NCI-H446 (cell line): ENCODE data around the gene MSH5.

ENCODE experiments used
- DNase-seq, 2 experiments: peaks; one replicate each; lab custom pipeline; 2025; lab: John Stamatoyannopoulos, UW

Gene MSH5

DNA sequence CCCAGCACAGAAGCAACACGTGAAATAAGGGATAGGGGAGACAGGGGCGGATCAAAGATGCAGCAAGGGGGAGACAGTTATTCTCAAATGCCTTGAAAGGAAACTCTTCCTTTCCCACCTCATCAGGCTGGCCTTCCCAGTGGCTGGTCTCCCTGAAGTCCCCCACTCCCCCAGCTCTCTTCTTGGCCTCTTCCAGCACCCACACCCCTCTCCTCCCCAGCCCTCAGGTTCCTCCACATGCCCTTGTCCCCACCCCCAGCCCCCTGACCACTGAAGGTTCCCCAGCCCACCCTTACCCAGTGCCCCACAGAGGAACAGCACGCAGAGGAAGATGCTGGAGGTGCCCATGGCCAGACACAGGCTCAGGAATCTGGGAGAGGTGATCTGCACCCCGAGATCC is 26.3 kb upstream of the MSH5 start:
- DNase-seq = no peak

DNA sequence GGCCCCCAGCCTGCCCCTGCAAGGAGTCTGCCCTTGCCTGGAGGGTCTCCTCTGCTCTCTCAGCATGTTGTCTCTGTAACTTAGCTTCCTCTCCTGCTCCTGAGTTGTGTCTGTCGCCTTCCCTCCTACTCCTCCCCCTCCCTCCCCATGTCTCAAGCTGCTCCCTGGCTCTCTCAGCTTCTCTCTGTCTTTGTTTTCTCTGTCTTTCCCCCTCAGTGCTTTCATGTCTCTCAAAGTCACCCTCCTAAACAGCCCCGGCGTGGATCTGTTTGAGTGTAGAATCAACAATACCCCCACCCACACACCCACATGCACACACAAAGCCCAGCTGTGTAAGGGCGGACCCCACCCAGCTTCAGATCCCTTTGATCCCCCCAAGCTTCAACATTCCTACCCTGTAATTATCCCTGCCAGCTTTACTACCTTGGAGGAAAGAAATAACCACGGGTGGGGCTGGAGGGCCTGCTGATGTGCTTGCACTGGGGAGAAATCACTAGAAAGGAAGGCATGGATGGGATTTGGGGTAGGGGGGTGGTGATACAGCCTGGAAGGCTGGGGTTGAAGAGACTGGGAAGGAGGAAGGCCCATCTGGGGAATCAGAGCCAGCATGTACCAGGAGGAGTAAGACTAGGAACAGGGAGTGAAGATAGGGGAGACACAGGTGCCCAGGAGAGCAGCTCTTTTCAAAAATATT is 25.7 kb upstream of the MSH5 start:
- DNase-seq = no peak

DNA sequence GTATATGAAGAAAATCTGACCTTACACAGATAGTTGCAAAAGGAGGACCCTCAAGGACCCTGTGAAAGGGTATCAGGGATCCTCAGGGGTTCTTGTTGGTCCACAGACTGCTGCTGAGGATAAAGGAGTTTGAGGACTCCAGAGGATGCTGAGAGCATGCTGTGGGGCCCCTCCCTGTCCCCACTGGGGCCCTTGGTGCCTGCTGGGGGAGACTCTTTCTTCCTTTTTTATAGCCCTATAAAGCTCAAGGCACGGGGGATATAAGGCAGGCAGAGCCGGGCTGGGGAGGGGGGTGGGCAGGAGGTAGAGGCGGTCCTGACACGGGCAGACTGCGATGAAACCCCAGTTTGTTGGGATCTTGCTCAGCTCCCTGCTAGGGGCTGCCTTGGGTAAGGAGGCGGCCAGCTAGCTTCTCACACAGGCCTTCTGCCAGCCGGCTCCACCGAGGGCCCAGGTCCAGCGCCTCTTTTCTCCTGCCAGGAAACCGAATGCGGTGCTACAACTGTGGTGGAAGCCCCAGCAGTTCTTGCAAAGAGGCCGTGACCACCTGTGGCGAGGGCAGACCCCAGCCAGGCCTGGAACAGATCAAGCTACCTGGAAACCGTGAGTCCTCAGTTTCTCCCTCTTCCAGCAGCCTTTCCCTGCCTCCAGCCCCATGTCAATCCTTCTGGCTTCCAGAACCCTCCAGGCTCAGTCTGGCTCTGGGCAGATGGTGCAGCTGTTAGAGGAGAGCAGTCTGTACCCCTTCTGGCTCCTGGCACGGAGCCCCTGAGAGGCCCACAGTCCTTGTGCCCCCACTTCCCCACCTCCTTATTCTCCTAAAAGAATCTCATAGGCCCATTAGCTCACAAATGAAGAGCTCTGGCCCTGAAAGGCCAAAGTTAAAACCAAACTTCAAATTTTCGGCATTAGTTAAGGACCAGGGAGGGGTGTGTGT is 24.5 kb upstream of the MSH5 start, which contains the start of gene LY6G6D:
Gene LY6G6D (plus strand): TSS at position 327 of the 937 bp plus-strand sequence. CDS start 8 bp downstream, at position 335.
- peak in 1 of 2 experiments; percentile 60 for DNase-seq

DNA sequence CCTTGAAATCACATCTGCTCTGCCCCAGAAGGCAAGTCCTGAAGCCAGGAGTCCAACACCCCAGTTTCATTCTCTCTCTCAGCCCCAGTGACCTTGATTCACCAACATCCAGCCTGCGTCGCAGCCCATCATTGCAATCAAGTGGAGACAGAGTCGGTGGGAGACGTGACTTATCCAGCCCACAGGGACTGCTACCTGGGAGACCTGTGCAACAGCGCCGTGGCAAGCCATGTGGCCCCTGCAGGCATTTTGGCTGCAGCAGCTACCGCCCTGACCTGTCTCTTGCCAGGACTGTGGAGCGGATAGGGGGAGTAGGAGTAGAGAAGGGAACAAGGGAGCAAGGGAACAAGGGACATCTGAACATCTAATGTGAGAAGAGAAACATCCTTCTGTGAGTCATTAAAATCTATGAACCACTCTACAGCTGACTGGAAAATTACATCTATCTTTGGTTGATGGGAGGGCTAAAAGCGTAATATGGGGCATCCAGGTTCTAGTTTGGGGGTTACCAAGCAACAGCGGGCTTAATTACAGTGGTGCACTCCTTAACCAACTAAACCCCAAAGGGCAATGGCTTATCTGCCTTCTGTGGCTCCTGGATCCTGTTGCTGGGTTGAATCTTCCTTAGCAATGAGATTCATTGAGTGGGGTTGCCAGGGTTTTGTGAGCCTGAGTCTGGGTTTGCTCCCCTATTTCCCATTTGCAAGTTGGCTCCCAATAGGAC is 22.1 kb upstream of the MSH5 start:
- DNase-seq = no peak

DNA sequence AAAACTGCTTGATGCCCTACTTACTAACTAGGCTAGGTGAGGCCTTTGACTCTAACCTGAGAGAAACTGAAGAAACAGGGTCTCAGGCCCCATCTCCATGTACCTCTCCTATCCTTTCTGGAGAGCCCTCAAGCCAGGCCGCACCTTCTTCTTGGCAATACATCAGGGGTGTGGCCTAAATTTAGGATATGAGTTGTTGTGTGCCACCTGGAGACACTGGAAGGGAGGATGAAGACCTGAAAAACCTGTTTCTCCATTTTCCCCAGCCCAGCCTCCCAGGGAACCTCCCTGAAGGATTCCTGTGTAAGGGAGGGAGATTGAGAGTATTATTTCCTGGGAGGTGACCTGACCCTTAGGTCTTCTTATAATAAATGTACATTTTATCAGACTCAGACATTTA is 21.5 kb upstream of the MSH5 start:
- DNase-seq = no peak

DNA sequence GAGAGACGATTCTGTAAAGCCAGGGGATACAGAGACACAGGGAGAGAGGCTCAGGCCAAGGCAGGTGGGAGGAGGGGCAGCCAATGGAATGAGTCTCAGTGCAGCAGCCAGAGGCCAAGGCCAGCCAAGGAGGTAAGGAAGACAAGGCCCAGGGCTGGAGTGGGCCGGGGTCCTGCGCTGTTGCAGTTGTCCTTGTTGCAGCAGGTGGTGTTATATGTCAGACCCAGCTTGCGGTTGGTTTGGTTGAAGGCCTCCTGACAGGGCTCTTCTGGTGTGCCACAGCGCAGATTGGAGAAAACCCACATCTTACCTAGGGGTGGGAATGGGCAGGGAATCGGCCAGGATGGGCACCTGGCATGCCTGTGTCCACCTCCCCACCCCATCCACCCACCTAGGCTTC is 20.8 kb upstream of the MSH5 start:
- no peak for DNase-seq

DNA sequence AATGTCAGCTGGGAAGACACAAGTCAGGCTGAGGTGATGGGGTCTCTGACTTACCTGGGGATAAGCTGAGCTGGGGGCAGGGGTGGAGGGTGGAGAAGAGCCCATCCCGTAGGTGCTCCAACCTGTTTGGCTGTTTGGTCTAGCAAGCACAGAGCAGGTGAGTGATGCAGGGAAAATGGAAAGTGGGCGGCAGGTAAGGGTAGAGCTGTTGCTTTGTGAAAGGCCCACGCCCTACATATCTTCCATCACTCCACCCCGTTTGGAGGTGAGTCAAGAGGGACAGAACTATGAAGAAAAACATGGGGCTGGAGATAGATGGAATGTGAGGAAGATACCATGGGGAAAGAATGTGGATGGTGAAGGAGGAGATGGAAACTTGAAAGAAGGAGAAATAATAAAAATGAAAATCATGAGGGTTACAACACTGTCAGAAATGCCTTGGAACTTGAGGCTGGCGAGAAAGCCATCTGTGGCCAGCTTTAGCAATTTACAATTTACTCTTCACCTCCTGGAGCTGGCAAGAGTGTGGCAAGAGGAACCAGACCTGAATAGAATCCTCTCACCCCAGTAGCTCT is 19.5 kb upstream of the MSH5 start:
- no peak for DNase-seq

DNA sequence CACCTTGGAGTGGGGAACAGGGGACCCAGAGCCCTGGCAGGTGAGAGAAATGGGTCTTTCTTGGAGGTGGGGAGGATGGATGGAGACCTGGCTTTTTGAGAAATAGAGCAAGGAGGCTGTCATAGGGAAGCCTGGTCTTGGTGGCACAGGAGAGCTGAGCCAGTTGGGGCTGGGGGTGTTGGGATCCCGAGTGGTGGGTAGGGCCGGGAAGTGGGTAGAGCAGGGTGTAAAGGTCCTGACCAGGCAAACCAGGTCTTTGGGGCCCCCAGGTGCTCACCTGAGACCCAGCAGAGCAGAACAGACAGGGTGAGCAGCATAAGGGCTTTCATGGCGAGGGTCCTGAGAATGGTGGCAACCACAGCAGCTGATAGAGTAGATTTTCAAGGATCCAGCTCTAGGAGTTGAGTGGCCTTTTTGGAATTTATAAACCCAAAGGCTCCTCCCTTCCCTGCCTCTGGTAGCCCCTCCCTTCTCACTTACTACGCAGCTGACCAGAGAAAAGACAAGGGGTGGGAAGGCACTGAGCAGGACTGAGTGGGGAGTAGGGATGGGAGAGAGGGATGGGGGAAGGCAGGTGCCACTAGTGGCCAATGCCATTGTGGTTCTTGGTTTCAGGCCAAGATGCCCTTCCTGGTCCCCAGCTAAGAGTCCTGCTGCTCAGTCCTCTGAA is 18.3 kb upstream of the MSH5 start, which contains the start of gene LY6G6C:
Gene LY6G6C (minus strand): TSS at position 396 of the 670 bp plus-strand sequence. CDS start 67 bp downstream, at position 329.
- no peak for DNase-seq

DNA sequence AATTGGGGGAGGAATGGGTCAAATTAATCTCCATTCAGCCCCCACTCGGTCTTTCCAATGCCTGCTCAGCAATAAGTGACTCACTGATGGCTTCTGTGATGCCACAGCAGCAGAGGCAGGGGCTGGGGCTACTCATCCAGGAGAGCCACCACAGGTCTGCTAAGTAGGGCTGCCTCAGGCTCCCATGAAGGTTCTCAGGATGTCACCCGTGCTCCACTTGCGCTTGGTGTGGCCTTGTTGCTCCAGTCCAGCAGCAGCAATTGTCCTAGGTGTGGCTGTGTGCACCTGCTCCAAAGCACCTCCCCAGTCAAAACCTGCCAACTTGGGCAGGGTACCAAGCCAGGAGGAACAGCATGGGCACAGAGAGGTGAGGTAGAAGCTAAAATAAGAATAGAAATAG is 17.6 kb upstream of the MSH5 start:
- no peak for DNase-seq

DNA sequence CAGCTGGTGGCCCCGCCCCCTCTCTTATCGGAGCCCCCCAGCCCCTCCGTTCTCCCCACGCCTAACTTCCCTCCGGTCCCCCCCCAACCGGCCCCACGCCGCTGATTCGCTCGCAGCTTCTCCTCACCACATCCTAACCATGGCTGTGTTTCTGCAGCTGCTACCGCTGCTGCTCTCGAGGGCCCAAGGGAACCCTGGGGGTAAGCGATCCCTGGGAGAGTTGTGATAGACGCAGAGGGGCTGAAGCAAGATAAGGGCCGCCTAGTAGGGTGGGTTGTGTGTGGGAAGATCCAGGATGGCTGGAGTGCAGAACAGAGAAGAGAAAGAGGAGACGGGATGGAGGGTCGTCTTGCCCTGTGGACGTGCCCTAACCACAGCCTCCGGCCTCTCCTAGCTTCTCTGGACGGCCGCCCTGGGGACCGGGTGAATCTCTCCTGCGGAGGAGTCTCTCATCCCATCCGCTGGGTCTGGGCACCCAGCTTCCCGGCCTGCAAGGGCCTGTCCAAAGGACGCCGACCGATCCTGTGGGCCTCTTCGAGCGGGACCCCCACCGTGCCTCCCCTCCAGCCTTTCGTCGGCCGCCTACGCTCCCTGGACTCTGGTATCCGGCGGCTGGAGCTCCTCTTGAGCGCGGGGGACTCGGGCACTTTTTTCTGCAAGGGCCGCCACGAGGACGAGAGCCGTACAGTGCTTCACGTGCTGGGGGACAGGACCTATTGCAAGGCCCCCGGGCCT is 16.4 kb upstream of the MSH5 start, which contains the start of gene MPIG6B:
Gene MPIG6B (plus strand): TSS at position 129 of the 735 bp plus-strand sequence. CDS start 11 bp downstream, at position 140.
- no peak for DNase-seq

DNA sequence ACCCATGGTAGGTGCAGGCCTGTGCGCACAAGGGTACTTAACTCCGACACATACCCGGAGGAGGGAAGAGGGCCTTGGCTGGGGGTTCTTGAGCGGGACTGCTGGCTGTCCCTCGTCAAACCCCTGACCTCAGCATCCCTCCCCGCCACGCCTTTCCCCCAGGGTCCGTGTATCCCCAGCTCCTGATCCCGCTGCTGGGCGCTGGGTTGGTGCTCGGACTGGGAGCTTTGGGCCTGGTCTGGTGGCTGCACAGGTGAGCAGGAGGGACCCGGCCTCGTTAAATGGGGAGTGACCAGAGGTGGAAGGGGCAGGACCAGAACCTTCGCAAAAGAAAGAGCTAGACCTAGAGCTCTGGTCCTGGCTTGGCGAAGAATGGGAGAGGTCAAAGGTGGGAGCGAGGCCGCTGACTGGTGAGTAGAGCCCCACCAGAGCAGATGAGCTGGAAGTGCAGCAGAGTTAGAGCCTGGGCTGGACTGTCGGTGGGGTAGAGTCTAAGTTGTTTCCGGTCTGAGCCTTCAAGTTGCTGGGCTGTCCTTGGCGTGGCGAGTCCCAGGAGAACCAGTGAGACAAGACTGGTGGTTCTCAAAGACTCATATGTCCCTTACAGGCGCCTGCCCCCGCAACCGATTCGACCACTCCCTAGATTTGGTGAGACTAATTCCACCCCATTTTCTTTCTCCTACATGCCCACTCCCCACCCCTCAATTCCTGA is 15.7 kb upstream of the MSH5 start:
- DNase-seq = no peak

DNA sequence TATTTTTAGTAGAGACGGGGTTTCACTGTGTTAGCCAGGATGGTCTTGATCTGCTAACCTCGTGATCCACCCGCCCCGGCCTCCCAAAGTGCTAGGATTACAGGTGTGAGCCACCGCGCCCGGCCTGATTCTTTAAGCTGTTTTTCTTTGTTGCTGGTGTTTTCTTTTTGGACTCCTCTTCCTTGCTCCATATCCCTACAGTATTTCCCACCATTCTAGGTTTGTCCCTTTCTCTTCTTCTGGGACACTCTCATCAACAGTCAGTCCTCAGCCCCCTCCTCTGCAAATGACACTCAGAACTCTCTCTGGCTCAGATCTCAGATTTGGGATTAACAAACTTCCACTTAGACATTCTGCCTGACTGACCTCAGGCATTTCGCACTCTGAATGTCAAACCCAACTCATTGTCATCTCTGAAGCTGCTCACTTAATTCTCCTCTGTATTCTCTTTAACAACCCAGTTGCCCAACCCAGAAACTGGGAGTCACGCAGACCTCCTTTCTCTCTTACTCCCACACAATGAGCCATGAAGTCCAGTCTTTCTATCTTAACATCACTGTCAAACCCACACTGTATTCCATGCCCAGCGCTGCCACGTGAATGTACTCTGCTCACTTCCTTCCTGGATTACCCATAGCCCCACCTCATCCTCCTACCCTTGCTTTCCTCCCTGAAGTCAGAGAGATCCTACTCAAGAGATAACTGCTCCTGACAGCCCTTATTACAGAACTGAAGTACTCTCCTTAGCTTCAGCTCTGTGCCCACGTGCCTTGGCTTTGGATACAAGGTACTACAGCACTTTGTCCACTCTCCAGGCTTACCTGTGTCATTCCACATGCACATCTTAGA is 14.1 kb upstream of the MSH5 start:
- no peak for DNase-seq

DNA sequence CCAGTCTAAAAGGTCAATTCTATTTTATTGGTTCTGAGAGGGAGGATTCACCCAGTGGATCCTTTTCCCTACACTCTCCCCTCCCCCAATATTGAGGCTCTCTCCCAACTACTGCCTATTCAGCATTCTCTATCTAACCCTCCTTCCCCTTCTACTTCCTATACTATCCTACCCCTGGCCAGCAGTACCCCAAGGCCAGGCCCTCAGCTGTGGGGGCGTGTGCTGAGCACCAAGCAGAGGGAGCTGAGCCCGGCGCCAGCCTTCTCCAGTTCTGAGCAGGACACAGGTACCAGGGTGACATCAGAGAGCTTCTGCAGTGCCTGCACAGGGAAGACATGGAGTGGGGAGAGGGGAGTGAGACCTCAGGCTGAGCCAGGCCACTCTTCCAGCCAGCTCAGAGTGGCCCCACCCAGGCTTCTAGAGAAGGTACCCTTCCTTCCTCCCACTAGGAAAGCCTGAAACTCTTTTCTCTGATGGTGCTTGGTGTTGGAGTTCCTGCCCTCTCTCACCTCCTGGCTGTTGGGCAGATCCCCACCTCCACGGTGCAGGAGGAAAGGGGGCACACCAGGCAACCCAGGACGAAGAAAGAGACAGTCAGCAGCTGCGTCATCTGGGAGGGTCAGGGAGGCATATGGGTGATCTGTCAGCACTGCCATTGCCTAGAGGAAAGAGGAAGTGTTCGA is 12.6 kb upstream of the MSH5 start:
- no peak for DNase-seq

DNA sequence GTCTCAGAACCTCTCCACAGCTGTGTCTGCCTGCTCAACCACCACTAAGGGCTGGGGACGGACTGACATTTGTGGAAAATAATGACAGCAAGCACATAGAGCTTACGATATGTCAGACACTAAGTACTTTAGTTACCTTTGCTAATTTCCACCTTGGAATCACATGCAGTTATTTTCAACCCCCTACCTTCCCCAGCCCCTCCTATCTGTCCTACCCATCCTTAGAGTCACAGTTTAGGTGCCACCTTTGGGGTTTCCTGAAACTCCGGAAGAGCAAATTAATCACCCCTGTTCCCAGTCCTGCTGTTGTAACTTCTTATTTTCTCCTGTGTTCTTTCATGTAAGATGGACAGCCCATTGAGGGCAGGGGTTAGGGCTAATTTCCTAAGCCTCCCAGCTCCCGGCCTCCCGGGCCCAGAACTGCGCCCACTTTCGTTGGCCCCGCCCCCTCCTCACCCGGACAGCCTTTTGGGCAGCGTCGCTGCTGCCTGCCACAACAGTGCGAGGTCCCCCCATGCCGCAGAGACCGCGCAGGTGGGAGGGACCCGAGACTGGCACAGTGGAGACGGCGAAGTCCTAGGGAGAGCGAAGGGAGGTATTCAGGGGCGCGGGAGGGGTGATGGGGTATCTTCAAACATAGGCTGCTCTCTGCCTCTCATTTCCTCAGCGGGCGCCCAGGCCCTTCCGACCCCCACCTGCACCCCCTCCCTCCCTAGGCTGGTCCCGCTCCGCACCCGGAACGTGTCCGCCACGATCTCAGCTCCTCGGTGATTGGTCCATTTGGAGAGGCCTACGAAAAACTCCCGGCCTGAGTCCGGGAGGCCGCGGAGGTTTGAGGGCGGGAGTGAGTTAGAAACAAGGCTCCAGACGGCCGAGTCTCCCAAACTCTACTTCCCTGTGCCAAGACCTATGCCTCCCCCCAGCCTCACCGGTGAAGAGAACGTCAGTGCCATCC is 11.8 kb upstream of the MSH5 start:
- DNase-seq = no peak

DNA sequence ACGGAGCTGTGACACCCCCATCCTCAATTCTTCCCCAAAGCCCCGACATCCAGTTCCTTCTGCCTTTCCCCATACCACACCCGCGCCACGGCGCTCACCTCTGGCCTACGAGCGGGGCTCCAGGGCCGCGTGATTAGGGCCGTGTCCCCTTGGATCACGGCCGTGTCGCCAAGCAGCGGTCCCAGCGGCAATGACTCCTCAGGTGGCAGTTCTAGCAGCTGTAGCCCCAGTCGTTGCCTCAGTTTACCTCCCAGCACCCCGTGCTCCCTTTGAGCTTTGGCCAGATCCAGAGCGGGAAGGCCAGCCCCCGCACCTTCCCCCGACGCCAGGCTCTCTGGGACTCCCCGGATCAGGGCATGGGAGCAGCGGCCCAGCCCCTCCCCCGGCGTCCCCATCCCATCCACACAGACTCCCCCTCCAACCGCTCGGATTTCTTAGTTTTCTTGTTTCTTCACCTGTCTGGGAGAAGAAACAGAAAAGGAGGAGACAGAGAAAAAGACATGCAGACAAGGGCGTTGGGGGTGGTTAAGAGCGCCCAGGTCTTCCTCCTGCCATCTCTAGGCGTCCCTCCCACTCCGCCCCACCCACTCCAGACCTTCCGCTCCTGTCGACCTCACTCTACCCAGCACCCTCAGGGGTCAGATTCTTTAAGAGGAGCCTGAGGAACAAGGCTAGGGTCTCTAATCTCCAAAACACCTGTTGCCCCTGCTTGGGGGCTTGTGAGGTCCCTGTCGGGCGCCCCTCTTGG is 10.9 kb upstream of the MSH5 start, which contains the start of gene DDAH2:
Gene DDAH2 (minus strand): TSS at position 533 of the 748 bp plus-strand sequence. CDS start 138 bp downstream, at position 395.
- no peak for DNase-seq

DNA sequence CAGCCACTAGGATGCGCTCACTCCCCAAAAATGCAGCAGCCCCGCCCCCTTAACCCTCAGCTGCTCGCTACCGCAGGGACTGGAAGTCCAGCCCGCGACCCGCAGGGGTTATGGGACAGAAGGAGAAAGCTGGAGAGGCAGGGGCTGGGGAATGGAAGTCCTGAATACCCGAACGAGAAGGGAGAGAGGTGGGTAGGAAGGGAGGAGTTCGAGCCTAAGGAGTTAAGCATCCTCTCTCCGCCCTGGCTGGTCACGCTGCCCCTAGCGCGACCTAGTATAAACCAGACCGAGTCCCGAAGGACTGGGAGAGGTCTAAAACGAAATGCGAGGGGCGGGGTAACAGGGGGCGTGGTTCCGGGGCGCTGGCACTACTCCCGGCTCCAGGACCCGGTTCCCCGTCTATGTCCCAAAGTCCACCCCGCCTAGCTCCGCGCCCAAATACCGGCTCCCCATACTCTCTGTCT is 10.3 kb upstream of the MSH5 start:
- DNase-seq = peak; percentile 25 to 68
